ENCODE measurements around the gene PCDHA6.

DNA sequence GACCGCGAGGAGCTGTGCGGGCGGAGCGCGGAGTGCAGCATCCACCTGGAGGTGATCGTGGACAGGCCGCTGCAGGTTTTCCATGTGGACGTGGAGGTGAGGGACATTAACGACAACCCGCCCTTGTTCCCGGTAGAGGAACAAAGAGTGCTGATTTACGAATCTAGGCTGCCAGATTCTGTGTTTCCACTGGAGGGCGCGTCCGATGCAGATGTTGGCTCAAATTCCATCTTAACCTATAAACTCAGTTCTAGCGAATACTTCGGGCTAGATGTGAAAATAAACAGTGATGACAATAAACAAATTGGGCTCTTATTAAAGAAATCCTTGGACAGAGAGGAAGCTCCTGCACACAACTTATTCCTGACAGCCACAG, 590 bp downstream of the PCDHA6 start:
- TF ChIP-seq, protein P1, sequence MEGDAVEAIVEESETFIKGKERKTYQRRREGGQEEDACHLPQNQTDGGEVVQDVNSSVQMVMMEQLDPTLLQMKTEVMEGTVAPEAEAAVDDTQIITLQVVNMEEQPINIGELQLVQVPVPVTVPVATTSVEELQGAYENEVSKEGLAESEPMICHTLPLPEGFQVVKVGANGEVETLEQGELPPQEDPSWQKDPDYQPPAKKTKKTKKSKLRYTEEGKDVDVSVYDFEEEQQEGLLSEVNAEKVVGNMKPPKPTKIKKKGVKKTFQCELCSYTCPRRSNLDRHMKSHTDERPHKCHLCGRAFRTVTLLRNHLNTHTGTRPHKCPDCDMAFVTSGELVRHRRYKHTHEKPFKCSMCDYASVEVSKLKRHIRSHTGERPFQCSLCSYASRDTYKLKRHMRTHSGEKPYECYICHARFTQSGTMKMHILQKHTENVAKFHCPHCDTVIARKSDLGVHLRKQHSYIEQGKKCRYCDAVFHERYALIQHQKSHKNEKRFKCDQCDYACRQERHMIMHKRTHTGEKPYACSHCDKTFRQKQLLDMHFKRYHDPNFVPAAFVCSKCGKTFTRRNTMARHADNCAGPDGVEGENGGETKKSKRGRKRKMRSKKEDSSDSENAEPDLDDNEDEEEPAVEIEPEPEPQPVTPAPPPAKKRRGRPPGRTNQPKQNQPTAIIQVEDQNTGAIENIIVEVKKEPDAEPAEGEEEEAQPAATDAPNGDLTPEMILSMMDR (IDR thresholded peaks at IDR 0.05): no peak
- TF ChIP-seq JUN (CRISPR knock-in tag; IDR thresholded peaks at IDR 0.05) (no peak), SMAD3 (CRISPR knock-in tag; IDR thresholded peaks at IDR 0.05; ENCODE audit: borderline replicate concordance) (no peak), NR1H2 (CRISPR knock-in tag; IDR thresholded peaks at IDR 0.05) (no peak), FOXP1 (CRISPR knock-in tag; IDR thresholded peaks at IDR 0.05; ENCODE audit: borderline replicate concordance) (no peak), CREB1 (CRISPR knock-in tag; IDR thresholded peaks at IDR 0.05) (no peak)
